ENCODE data around the gene PDIK1L.

Gene PDIK1L

GRCh38 chr1:26156285-26157038 is 44.8 kb downstream of the PDIK1L start:
- Histone ChIP-seq H3K36me3 (ENCODE audit: control insufficient read depth in 2 of 2, insufficient read depth in 1 of 2, low read length in 2 of 2) (no peaks in the 10 kb centered on the region), H3K4me1 (ENCODE audit: control insufficient read depth, insufficient read depth, low read length) (no peaks in the 10 kb centered on the region; the same call in 1 of the 2 replicates), H3K4me3 (ENCODE audit: low read depth, low read length) (no peak overlapping the region), H3K9me3 (ENCODE audit: control insufficient read depth, insufficient read depth, low read depth, low read length) (no peaks in the 10 kb centered on the region), H3K27ac (ENCODE audit: extremely low read depth, low read depth, low read length) (no peak overlapping the region)
- ChIA-PET CTCF (interaction anchor here (0.6 to 2.7 kb wide), 9 partner anchors 9 to 218 kb away, joined by 3 to 18 read pairs (median 3); partner anchors contain the start of gene ZNF593), POLR2A (interaction anchor here (0.7 to 1.2 kb wide), 2 partner anchors 53 to 75 kb away, joined by 3 to 4 read pairs; no protein-coding TSS in a partner anchor)
- 0 out of 2 replicates have a peak, but pooled peaks have one; percentile 10 for TF ChIP-seq SP7 (tag by site-specific recombination; IDR thresholded peaks at IDR 0.05)
- 0 out of 2 replicates have a peak, but pooled peaks have one; percentile 17 for TF ChIP-seq ZBTB10 (tag by site-specific recombination; IDR thresholded peaks at IDR 0.05)
- peak; percentile 76 for TF ChIP-seq ZNF341 (tag by site-specific recombination; IDR thresholded peaks at IDR 0.05; ENCODE audit: low read depth)
- 0 out of 2 replicates have a peak, but pooled peaks have one; percentile 35 for TF ChIP-seq PATZ1 (tag by site-specific recombination; IDR thresholded peaks at IDR 0.05)
- no peak for TF ChIP-seq ZNF391 (tag by site-specific recombination; IDR thresholded peaks at IDR 0.05; ENCODE audit: borderline replicate concordance, low read depth)
- TF ChIP-seq ZNF629 (tag by site-specific recombination; IDR thresholded peaks at IDR 0.05), result no peak
- no peak for TF ChIP-seq ZNF335 (tag by site-specific recombination; conservative IDR thresholded peaks at IDR 0.05)
- TF ChIP-seq ZNF398 (tag by site-specific recombination; IDR thresholded peaks at IDR 0.05), result peak; percentile 70
- no peak for TF ChIP-seq PRDM1 (tag by site-specific recombination; IDR thresholded peaks at IDR 0.05)
- 0 out of 2 replicates have a peak, but pooled peaks have one; percentile 24 for TF ChIP-seq KLF16 (tag by site-specific recombination; IDR thresholded peaks at IDR 0.05)
- peak; percentile 58; the same call in 1 of the 2 replicates for TF ChIP-seq ZBTB48 (tag by site-specific recombination; IDR thresholded peaks at IDR 0.05)
- TF ChIP-seq ZNF639 (tag by site-specific recombination; IDR thresholded peaks at IDR 0.05), result no peak
- TF ChIP-seq ZBTB17 (tag by site-specific recombination; IDR thresholded peaks at IDR 0.05), result no peak
- TF ChIP-seq PRDM10 (tag by site-specific recombination; IDR thresholded peaks at IDR 0.05), result 0 out of 2 replicates have a peak, but pooled peaks have one; percentile 27
- peak; percentile 50; the same call in 1 of the 2 replicates for TF ChIP-seq GLIS2 (tag by site-specific recombination; IDR thresholded peaks at IDR 0.05)

Data from HEK293 (cell line).